Breast epithelium (tissue), 4 donors: ENCODE results near the gene PKHD1. TPM values are rescaled to one million over a fixed set of nuclear protein-coding genes. Genes with fewer than 3 reads are reported as not detected.

ENCODE experiments used
- DNase-seq, 2 donors: peaks; one replicate each; pipeline ENCODE4 v3.0.0-alpha.2; 2019; ENCODE audit warnings: low spot score in 2 of 2
- H3K27ac ChIP-seq, 2 donors: fragments of 200-600 bp; sonication (generic) in 1 of 2; one replicate each; pipeline ENCODE4 v1.5.1; 2016 to 2019; ENCODE audit warnings: mild to moderate bottlenecking in 1 of 2
- H3K27me3 ChIP-seq, 2 donors: fragments of 200-600 bp; sonication (generic) in 1 of 2; one replicate each; pipeline versions ENCODE4 v1.5.1 to v1.6.0; 2017 to 2019; ENCODE audit warnings: control low read depth in 1 of 2, mild to moderate bottlenecking in 1 of 2
- H3K36me3 ChIP-seq: fragments of 200-600 bp; one replicate; pipeline ENCODE4 v1.5.1; 2019
- H3K4me1 ChIP-seq, 2 donors: fragments of 200-600 bp; sonication (generic); one replicate each; pipeline ENCODE4 v1.5.1; 2016 to 2019; ENCODE audit warnings: control low read depth in 1 of 2
- H3K4me3 ChIP-seq, 3 donors: fragments of 200-600 bp; sonication (generic); 1 replicate in 2 of 3; 2 replicates in 1 of 3; pipeline ENCODE4 v1.5.1; 2016 to 2019; ENCODE audit warnings: mild to moderate bottlenecking in 3 of 3, moderate library complexity in 2 of 3
- H3K9me3 ChIP-seq, 2 donors: fragments of 200-600 bp; sonication (generic) in 1 of 2; one replicate each; pipeline ENCODE4 v1.5.1; 2016 to 2019; ENCODE audit warnings: control low read depth in 1 of 2
- POLR2A ChIP-seq: fragments of 450-650 bp; IDR thresholded peaks from one replicate; pipeline ENCODE4 v1.6.1; 2016; ENCODE audit warnings: antibody characterized with exemption, mild to moderate bottlenecking, moderate library complexity
- POLR2AphosphoS5 ChIP-seq, 3 donors: sonication (generic); formaldehyde crosslinking; IDR thresholded peaks; one replicate each; pipeline ENCODE4 v1.6.1; 2017; ENCODE audit warnings: antibody characterized with exemption in 3 of 3
- intact Hi-C: fragments of 100-400 bp; cut with DNase I; formaldehyde crosslinking; loops from one replicate; pipeline ENCODE4 v1.15.1; 2023; ENCODE audit warnings: low total_unique reads
- total RNA-seq, 3 donors: library from RNA; depleted of rRNA; stranded (reverse); fragments of >200 nt; gene quantifications; one replicate each; pipeline ENCODE4 v1.1.0, GENCODE V29; 2016
- TF ChIP-seq, protein P1 (sequence below), 3 donors: fragments of 450-650 bp; IDR thresholded peaks; one replicate each; pipeline ENCODE4 v1.5.1; 2016 to 2017; ENCODE audit warnings: antibody characterized with exemption in 3 of 3, mild to moderate bottlenecking in 3 of 3, moderate library complexity in 3 of 3

Gene PKHD1
- total RNA-seq, 3 donors from 2014 or later = 0.44 to 1.1 (median 0.66) TPM

- intact Hi-C loops = no loop called here
- Histone ChIP-seq H3K36me3 (no peaks in the 10 kb centered on the region), H3K4me3 (no peak overlapping the region), H3K9me3 (no peaks in the 10 kb centered on the region), H3K27ac (no peak overlapping the region), H3K27me3 (no peaks in the 10 kb centered on the region), H3K4me1 (no peaks in the 10 kb centered on the region)
- no peak for DNase-seq
- no peak for TF ChIP-seq POLR2A
- no peak for TF ChIP-seq POLR2AphosphoS5 (IDR thresholded peaks at IDR 0.05)
- TF ChIP-seq, protein P1, sequence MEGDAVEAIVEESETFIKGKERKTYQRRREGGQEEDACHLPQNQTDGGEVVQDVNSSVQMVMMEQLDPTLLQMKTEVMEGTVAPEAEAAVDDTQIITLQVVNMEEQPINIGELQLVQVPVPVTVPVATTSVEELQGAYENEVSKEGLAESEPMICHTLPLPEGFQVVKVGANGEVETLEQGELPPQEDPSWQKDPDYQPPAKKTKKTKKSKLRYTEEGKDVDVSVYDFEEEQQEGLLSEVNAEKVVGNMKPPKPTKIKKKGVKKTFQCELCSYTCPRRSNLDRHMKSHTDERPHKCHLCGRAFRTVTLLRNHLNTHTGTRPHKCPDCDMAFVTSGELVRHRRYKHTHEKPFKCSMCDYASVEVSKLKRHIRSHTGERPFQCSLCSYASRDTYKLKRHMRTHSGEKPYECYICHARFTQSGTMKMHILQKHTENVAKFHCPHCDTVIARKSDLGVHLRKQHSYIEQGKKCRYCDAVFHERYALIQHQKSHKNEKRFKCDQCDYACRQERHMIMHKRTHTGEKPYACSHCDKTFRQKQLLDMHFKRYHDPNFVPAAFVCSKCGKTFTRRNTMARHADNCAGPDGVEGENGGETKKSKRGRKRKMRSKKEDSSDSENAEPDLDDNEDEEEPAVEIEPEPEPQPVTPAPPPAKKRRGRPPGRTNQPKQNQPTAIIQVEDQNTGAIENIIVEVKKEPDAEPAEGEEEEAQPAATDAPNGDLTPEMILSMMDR (IDR thresholded peaks at IDR 0.05) = no peak
These were observed 299.3 kb downstream of the PKHD1 start for GRCh38 chr6:51788121-51788520.

- intact Hi-C loops = no loop called here
- H3K27ac ChIP-seq = no peak overlapping the region
- no peaks in the 10 kb centered on the region for H3K4me1 ChIP-seq
- no peaks in the 10 kb centered on the region for H3K36me3 ChIP-seq
- TF ChIP-seq POLR2AphosphoS5 (IDR thresholded peaks at IDR 0.05) (no peak), POLR2A (no peak)
- TF ChIP-seq, protein P1 (IDR thresholded peaks at IDR 0.05) = no peak
- no peaks in the 10 kb centered on the region for H3K27me3 ChIP-seq
- no peak for DNase-seq
- H3K9me3 ChIP-seq = no peaks in the 10 kb centered on the region
- no peak overlapping the region for H3K4me3 ChIP-seq
These were observed 308.7 kb downstream of the PKHD1 start for GRCh38 chr6:51778666-51779065.

- TF ChIP-seq POLR2A (no peak), POLR2AphosphoS5 (IDR thresholded peaks at IDR 0.05) (no peak)
- TF ChIP-seq, protein P1 (IDR thresholded peaks at IDR 0.05) = no peak
- intact Hi-C loops = no loop called here
- Histone ChIP-seq H3K4me3 (no peak overlapping the region), H3K27ac (no peak overlapping the region), H3K4me1 (no peaks in the 10 kb centered on the region), H3K27me3 (no peaks in the 10 kb centered on the region), H3K36me3 (no peaks in the 10 kb centered on the region), H3K9me3 (no peaks in the 10 kb centered on the region)
- no peak for DNase-seq
These were observed 309.8 kb downstream of the PKHD1 start for GRCh38 chr6:51777618-51778017.

- H3K27me3 ChIP-seq = no peaks in the 10 kb centered on the region
- no peaks in the 10 kb centered on the region for H3K9me3 ChIP-seq
- no peaks in the 10 kb centered on the region for H3K36me3 ChIP-seq
- H3K4me1 ChIP-seq = no peaks in the 10 kb centered on the region
- TF ChIP-seq POLR2AphosphoS5 (IDR thresholded peaks at IDR 0.05) = no peak
- TF ChIP-seq, protein P1 (IDR thresholded peaks at IDR 0.05) = no peak
- no peak for TF ChIP-seq POLR2A
- H3K27ac ChIP-seq = no peak overlapping the region
- DNase-seq = no peak
- H3K4me3 ChIP-seq = no peak overlapping the region
- intact Hi-C loops = no loop called here
These were observed 311.2 kb downstream of the PKHD1 start for GRCh38 chr6:51775942-51776860.

GRCh38 chr6:51768087-51768486, 319.3 kb downstream of the PKHD1 start:
- no peak overlapping the region for H3K4me3 ChIP-seq
- no peaks in the 10 kb centered on the region for H3K4me1 ChIP-seq
- intact Hi-C loops = no loop called here
- H3K27ac ChIP-seq = no peak overlapping the region
- peaks cover 0 to 7% of the 10 kb centered on the region in 2 donors for H3K9me3 ChIP-seq
- TF ChIP-seq POLR2AphosphoS5 (IDR thresholded peaks at IDR 0.05) (no peak), POLR2A (no peak)
- TF ChIP-seq, protein P1 (IDR thresholded peaks at IDR 0.05) = no peak
- no peaks in the 10 kb centered on the region for H3K27me3 ChIP-seq
- H3K36me3 ChIP-seq = no peaks in the 10 kb centered on the region
- no peak for DNase-seq
